ENCODE measurements around the gene ZNF418. TPM values are rescaled to one million over a fixed set of nuclear protein-coding genes. Genes with fewer than 3 reads are reported as not detected.
"Not testable (repeated sequence)": the region's sequence is repeated elsewhere in the genome, so short reads cannot be mapped to it uniquely, and the experiment has no call there.

ZNF418 gene
- total RNA-seq, 1 donor from 2014 or later = 0.21 TPM

DNA sequence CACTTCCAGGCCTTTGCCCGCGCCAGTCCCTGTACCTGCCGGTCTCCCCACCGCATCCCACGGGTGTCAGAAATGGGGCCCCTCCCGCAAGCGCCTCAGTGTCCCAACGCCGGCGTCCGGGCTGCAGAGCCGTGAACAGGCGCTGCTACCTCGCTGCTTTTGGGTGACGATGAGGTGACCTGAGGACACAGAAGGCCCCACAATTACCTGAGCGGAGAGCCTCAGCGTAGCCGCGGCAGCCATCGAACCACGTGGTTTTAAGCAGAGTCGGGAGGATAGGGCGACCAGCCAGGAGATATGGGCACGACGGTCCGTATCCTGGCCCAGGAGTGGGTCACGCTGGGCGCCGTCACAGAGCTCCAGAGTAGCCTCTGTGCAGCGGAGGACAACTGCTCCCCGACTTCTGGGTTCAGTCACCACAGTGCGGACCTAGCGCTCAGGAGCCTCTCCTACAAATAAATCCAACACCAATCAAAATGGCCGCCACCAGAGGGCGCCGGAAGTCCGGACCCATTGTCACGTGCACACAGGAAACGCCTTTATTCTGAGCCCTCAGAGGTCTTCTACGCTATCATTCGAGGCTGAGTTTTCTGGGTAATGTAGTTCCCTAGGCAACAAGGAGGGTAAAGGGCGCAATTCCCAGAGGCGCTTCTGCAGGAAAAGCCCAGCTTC, 46.5 kb downstream of the ZNF418 start, which contains the start of gene ZNF814:
Gene ZNF814 (minus strand): TSS at position 478 of the 672 bp plus-strand sequence. CDS start 235 bp downstream, at position 243.
- Histone ChIP-seq H3K4me3 (peak within 1 kb of the TSS; percentile 44 to 63), H3K9me3 (peaks cover 22 to 67% of the 10 kb centered on the region in 2 donors), H3K4me1 (no peaks in the 10 kb centered on the region), H3K27me3 (no peaks in the 10 kb centered on the region), H3K36me3 (no peaks in the 10 kb centered on the region), H3K27ac (no peak within 1 kb of the TSS)
- DNase-seq (ENCODE audit: low spot score in 2 of 2) = peak; percentile 31 to 84
- intact Hi-C loops (cut with DNase I) = no loop called here
- peak in 1 of 3 experiments; percentile 9 for TF ChIP-seq CTCF (IDR thresholded peaks at IDR 0.05)

DNA sequence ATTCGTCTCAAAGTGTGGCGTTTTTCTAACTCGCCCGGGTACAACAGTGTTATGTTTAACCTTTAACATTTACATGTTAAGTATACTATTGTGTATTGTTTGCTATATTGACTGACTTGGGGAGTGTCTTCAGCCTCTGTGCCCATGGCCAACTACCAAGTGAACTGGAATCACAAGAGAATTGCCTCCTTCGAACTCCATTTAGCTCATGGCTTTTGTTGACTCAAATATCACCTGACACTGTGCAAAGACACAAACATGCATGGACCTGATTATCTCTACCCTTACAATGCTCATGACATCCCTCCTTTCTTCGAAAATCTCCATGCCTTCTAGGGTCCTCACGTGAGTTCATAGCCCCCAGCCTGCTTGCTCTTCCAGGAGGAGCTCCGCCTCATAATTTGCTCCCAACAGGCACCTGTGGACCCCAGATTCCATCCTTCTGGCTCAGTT, 47.1 kb downstream of the ZNF418 start:
- TF ChIP-seq CTCF (IDR thresholded peaks at IDR 0.05) = no peak
- Histone ChIP-seq H3K9me3 (peaks cover 22 to 70% of the 10 kb centered on the region in 2 donors), H3K27ac (no peak overlapping the region), H3K36me3 (no peaks in the 10 kb centered on the region), H3K4me3 (peak overlapping the region; percentile 44 to 63), H3K4me1 (no peaks in the 10 kb centered on the region), H3K27me3 (no peaks in the 10 kb centered on the region)
- intact Hi-C loops (cut with DNase I) = no loop called here
- DNase-seq (ENCODE audit: low spot score in 2 of 2) = no peak

GRCh38 chr19:57887195-57887941, 47.8 kb downstream of the ZNF418 start:
- H3K27ac ChIP-seq = no peak overlapping the region
- no peak for TF ChIP-seq CTCF (IDR thresholded peaks at IDR 0.05)
- intact Hi-C loops (cut with DNase I) = no loop called here
- DNase-seq (ENCODE audit: low spot score in 2 of 2) = no peak
- no peaks in the 10 kb centered on the region for H3K27me3 ChIP-seq
- no peaks in the 10 kb centered on the region for H3K4me1 ChIP-seq
- peak overlapping the region in 1 of 2 donors; percentile 44 for H3K4me3 ChIP-seq
- H3K36me3 ChIP-seq = no peaks in the 10 kb centered on the region
- peaks cover 17 to 72% of the 10 kb centered on the region in 2 donors for H3K9me3 ChIP-seq

- no peak overlapping the region for H3K4me3 ChIP-seq
- H3K9me3 ChIP-seq = peaks cover 17 to 72% of the 10 kb centered on the region in 2 donors
- intact Hi-C loops (cut with DNase I) = no loop called here
- TF ChIP-seq CTCF (IDR thresholded peaks at IDR 0.05) = no peak
- no peaks in the 10 kb centered on the region for H3K27me3 ChIP-seq
- H3K36me3 ChIP-seq = no peaks in the 10 kb centered on the region
- no peak overlapping the region for H3K27ac ChIP-seq
- DNase-seq (ENCODE audit: low spot score in 2 of 2) = no peak
- no peaks in the 10 kb centered on the region for H3K4me1 ChIP-seq
Measured at GRCh38 chr19:57886046-57886445, 49.2 kb downstream of the ZNF418 start.

DNA sequence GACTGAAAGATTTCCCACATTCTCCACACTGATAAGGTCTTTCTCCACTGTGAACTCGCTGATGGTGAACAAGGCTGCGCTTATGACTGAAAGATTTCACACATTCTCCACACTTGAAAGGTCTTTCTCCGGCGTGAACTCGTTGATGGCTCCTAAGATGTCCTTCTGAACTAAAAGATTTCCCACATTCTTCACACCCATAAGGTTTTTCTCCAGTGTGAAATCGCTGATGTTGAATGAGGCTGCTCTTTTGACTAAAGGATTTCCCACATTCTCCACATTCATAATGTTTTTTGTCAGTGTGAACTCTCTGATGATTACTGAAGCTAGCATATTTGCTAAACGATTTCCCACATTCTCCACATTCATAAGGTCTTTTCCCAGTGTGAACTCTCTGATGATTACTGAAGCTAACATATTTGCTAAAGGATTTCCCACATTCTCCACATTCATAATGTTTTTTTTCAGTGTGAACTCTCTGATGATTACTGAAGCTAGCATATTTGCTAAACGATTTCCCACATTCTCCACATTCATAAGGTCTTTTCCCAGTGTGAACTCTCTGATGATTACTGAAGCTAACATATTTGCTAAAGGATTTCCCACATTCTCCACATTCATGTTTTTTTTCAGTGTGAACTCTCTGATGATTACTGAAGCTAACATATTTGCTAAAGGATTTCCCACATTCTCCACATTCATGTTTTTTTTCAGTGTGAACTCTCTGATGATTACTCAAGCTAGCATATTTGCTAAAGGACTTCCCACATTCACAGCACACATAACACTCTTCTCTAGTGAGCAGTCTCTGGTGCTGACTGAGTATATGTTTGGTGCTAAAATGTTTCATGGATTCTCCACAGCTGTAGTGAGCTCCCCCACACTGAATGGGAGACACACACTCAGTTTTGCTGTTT, 61.1 kb downstream of the ZNF418 start:
- DNase-seq (ENCODE audit: low spot score in 2 of 2); H3K27ac ChIP-seq; H3K4me3 ChIP-seq; H3K27me3 ChIP-seq; intact Hi-C loops (cut with DNase I); H3K4me1 ChIP-seq: not testable (repeated sequence)
- Histone ChIP-seq H3K9me3 (peaks cover 65 to 95% of the 10 kb centered on the region in 2 donors), H3K36me3 (peaks cover 0 to 11% of the 10 kb centered on the region in 2 donors)

Data from ascending aorta (tissue), 2 donors.